Measurements from ENCODE around the gene WDR5. TPM values are rescaled to one million over a fixed set of nuclear protein-coding genes. Genes with fewer than 3 reads are reported as not detected.
A peak's percentile ranks its signal among the peaks of the same experiment; 100 is the strongest.

Gene WDR5
- total RNA-seq, 1 donor from 2014 or later, result 22.1 TPM

GRCh38 chr9:134173127-134174072 lies 37.5 kb downstream of the WDR5 start:
- no peak for DNase-seq (ENCODE audit: low spot score)

- DNase-seq (ENCODE audit: low spot score), result peak; percentile 28
These were observed 38.2 kb downstream of the WDR5 start for GRCh38 chr9:134174073-134174449.

- no peak for DNase-seq (ENCODE audit: low spot score)
These were observed 38.8 kb downstream of the WDR5 start for GRCh38 chr9:134174526-134175290.

GRCh38 chr9:134175291-134175807 lies 39.5 kb downstream of the WDR5 start:
- no peak for DNase-seq (ENCODE audit: low spot score)

GRCh38 chr9:134175808-134176598 lies 40.1 kb downstream of the WDR5 start:
- DNase-seq (ENCODE audit: low spot score), result no peak

- DNase-seq (ENCODE audit: low spot score), result no peak
These were observed 40.7 kb downstream of the WDR5 start for GRCh38 chr9:134176599-134176968.

- DNase-seq (ENCODE audit: low spot score), result no peak
These were observed 41.3 kb downstream of the WDR5 start for GRCh38 chr9:134177186-134177585.

GRCh38 chr9:134177624-134178393 lies 41.9 kb downstream of the WDR5 start:
- DNase-seq (ENCODE audit: low spot score), result no peak

- DNase-seq (ENCODE audit: low spot score), result no peak
These were observed 42.5 kb downstream of the WDR5 start for GRCh38 chr9:134178394-134178767.

- no peak for DNase-seq (ENCODE audit: low spot score)
These were observed 43.1 kb downstream of the WDR5 start for GRCh38 chr9:134178768-134179551.

GRCh38 chr9:134179595-134179917 lies 43.7 kb downstream of the WDR5 start:
- no peak for DNase-seq (ENCODE audit: low spot score)

- DNase-seq (ENCODE audit: low spot score), result no peak
These were observed 44.3 kb downstream of the WDR5 start for GRCh38 chr9:134179918-134180785.

GRCh38 chr9:134180786-134181647 lies 45.1 kb downstream of the WDR5 start:
- no peak for DNase-seq (ENCODE audit: low spot score)

- no peak for DNase-seq (ENCODE audit: low spot score)
These were observed 45.8 kb downstream of the WDR5 start for GRCh38 chr9:134181648-134182034.

GRCh38 chr9:134182554-134183085 lies 46.7 kb downstream of the WDR5 start:
- no peak for DNase-seq (ENCODE audit: low spot score)

- no peak for DNase-seq (ENCODE audit: low spot score)
These were observed 49.7 kb downstream of the WDR5 start for GRCh38 chr9:134185536-134186011.

GRCh38 chr9:134186471-134187109 lies 50.7 kb downstream of the WDR5 start:
- no peak for DNase-seq (ENCODE audit: low spot score)

All from umbilical cord (tissue), 2 donors.